T-helper 1 cell (primary cell): ENCODE measurements around the gene FLNB.

ENCODE experiments used
- DNase-seq, 5 donors: peaks; one replicate each; pipeline ENCODE4 v3.0.0-alpha.2; 2012 to 2020
- total RNA-seq, 4 donors: gene quantifications; one replicate each; lab custom pipeline; 2026; lab: John Stamatoyannopoulos, UW

The FLNB gene, protein sequence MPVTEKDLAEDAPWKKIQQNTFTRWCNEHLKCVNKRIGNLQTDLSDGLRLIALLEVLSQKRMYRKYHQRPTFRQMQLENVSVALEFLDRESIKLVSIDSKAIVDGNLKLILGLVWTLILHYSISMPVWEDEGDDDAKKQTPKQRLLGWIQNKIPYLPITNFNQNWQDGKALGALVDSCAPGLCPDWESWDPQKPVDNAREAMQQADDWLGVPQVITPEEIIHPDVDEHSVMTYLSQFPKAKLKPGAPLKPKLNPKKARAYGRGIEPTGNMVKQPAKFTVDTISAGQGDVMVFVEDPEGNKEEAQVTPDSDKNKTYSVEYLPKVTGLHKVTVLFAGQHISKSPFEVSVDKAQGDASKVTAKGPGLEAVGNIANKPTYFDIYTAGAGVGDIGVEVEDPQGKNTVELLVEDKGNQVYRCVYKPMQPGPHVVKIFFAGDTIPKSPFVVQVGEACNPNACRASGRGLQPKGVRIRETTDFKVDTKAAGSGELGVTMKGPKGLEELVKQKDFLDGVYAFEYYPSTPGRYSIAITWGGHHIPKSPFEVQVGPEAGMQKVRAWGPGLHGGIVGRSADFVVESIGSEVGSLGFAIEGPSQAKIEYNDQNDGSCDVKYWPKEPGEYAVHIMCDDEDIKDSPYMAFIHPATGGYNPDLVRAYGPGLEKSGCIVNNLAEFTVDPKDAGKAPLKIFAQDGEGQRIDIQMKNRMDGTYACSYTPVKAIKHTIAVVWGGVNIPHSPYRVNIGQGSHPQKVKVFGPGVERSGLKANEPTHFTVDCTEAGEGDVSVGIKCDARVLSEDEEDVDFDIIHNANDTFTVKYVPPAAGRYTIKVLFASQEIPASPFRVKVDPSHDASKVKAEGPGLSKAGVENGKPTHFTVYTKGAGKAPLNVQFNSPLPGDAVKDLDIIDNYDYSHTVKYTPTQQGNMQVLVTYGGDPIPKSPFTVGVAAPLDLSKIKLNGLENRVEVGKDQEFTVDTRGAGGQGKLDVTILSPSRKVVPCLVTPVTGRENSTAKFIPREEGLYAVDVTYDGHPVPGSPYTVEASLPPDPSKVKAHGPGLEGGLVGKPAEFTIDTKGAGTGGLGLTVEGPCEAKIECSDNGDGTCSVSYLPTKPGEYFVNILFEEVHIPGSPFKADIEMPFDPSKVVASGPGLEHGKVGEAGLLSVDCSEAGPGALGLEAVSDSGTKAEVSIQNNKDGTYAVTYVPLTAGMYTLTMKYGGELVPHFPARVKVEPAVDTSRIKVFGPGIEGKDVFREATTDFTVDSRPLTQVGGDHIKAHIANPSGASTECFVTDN (N-terminal part only)
- total RNA-seq, result 88.2 to 114 (median 109) reads per million in 4 donors

DNA sequence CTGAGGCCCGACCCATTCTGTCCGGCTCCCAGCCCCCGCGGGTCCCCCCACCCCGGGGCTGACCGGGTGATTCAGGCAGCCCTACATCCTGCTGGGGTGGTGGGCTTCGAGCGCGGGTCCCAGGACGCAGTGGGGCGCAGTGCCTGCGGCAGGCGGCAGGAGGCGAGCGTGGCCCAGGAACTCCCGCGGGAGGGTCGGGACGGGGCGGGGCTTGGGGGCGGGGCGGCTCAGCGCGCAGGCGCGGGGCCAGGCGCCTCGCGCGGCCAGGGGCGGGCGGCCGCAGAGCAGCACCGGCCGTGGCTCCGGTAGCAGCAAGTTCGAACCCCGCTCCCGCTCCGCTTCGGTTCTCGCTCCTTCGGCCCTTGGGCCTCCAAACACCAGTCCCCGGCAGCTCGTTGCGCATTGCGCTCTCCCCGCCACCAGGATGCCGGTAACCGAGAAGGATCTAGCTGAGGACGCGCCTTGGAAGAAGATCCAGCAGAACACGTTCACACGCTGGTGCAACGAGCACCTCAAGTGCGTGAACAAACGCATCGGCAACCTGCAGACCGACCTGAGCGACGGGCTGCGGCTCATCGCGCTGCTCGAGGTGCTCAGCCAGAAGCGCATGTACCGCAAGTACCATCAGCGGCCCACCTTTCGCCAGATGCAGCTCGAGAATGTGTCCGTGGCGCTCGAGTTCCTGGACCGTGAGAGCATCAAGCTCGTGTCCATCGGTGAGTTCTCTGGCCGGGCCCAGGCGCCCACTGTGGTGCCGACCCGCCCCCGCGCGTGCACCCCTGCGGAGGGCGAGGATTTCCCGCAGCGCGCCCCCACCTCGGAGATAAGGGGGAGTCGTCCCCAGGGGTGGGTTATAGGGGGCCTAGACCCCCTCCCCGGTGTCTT lies at the start of gene FLNB:
Gene FLNB, plus strand, starts transcription at position 282 of the 885 bp plus-strand sequence. Its CDS starts 143 bp downstream, at position 425.
- peak; percentile 57 to 78 (median 70) for DNase-seq

DNA sequence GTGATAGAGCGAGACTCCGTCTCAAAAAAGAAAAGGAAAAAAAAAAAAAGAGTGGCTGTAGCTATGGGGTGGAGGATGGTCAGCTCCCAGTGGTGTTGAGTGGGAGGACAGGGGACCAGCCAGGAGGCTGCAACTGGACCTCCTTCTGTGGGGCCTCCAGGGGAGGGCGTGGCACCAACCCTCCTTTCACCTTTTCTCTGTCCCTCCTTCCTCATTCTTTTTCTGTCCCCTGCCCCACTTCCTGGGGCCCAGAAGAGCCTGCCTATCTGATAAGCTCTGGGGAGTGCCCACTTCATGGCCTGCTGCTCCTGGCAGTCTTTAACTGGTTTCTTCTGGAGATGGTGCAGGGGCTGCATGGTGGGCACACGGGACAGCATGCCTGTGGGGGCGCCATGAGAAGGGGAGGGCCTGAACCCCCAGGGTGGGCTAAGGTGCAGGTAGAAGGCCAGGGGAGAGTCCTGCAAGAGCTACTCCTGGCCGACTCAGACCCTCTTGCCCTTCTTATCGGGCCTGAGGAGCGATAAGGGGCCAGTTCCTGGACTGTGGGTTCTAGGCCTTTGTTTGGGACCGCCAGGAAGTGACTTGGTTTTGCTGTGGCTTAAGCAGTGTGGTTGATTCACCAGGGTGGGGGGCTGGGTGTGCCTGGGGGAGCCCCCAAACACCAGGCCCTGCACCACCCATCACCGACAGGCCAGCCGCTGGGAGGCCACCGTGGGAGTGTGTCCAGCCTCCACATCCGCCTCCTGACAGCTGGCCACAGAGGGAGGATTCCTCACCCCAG lies 49.4 kb upstream of the FLNB start:
- DNase-seq, result no peak

DNA sequence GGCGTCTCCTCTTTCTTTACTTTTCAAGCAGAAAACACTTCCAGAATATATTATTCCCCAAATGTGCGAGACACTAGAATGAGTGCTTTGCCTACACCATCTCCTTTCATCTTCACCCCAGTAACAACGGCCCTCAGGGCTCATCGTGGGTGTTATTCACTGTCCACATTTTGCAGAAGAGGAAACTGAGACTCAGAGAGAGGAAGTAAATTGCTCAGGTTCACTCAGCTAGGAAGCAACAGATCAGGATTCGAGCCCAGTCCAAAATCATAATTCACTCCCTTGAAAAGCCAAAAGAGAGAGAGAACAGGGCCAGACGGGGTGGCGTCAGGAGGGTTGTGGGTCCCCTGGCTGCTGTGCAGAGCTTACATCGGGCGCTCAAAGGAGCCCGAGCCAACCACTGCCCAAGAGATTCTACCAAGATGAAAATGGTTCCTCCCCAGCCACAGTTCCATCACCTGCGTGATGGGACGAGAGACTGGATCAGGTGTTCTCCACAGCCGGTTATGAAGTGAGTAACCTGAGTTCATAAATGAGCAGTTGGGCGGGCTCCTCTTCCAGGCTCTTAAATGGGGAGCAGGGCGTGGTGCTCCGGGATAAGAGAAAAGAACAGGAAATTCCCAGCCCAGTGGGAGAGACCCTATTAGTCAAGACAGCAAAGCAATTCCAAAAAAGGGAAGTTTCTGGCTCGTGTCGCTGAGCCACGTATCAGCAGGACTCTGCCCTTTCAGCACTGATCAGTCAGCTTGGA lies 48.6 kb upstream of the FLNB start:
- DNase-seq, result no peak

DNA sequence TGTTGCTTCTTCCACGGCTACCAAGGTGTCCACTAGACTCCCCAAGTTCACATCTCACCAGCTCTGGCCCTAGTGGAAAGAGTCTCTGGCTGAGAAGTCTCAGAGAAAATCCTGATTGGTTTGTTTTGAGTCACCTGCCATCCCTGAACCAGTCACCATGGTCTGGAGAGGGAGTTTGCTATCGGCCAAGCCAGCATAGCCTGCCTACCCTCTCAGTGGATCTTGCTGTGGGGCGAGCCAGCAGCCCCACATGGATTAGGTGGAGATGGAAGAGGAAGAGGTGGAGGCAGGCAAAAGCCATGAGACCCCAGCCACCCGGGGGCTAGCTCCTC lies 48.1 kb upstream of the FLNB start:
- DNase-seq, result no peak

DNA sequence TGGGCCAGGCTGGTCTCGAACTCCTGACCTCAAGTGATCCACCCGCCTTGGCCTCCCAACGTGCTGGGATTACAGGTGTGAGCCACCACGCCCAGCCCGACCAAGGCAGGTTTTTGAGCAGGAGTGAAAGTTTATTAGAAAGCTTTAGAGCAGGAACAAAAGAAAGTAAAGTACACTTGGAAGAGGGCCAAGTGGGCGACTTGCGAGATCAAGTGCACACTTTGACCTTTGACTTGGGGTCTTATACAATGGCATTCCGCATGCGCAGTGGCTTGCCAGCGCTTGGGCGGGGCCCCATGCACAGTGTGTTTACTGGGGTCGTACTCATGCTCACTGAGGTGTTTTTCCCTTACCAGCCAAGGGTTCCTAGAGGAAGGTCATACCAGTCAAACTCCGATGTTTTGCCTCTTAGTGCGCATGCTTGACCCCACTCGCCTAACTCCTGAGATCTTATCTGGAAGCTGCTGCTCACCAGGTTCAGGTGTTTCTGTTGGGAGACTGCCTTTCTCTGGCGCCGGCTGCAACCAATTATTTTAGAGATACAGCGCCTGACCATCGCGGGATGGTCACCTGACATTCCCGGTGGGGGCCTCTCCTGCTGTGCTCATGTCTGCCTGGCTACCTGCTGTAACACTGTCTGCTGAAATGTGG lies 46.9 kb upstream of the FLNB start:
- DNase-seq, result no peak

DNA sequence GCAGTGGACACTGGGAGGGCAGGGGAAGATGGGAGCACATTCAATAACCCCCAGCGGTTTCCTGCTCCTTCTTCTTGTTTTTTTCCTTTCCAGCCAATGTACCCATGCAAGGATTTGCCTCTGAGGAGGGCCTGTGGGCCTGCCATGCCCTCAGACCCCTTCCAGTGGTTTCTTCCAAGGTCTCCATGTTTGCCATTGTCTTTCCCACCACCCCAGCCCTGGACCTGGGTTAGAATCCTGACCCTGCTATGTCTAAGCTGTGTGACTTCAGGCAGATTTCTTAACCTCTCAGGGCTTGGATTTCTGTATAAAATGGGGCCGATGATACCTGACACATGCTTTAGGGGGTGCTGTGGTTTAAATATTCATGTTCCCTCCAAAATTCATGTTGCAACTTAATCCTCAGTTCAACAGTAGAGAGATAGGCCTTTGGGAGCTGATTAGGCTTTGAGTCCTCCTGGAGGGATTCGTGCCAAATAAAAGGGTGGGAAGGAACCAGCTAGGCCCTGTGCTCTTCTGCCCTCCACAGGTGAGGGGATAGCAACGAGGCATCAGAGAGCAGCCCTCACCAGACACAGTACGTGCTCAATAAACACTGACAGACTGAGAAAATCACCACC lies 46.3 kb upstream of the FLNB start:
- peak in 1 of 5 donors; percentile 38 for DNase-seq

DNA sequence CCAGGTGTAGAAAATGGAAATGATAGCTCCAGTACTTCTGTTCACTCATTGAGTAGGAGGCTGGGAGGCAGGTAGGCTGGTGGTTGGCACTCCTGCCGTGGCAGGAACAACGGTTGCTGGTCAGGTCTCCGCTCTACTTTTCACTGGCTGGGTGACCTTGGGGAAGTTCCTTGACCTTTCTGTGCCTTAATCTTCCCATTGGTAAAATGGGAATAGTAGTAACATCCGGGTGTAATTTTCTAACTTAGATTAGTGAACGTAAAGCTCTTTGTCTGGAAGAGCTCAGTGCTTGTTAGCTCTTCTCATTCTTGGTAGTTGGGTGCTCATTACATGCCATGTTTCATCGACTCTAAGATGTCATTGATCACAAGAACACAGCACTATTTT lies 45.8 kb upstream of the FLNB start:
- no peak for DNase-seq

DNA sequence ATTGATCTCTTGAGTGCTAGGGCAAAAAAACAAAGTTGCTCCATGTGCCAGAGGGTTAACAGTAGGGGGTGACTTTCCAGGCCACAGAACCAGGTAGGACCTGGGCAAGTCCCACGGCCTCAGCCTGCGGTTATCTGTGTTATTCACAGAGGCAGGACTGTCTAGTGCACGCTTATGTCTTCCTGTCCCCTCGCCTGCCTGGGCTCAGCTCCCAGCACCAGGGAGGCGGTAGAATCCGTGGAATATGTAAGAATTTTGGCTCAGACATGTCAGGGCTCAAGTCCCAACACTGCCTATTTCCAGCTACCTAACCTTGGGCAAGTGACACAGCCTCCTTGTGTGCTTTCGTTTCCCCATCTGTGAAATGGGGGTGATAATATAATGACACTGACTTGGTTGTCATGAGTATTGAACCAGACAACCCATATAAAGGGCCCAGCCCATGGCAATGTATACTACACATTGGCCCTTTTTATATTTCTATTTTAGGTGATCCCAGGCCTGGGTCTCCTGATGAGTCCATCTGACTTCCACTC lies 44.3 kb upstream of the FLNB start:
- DNase-seq, result no peak

DNA sequence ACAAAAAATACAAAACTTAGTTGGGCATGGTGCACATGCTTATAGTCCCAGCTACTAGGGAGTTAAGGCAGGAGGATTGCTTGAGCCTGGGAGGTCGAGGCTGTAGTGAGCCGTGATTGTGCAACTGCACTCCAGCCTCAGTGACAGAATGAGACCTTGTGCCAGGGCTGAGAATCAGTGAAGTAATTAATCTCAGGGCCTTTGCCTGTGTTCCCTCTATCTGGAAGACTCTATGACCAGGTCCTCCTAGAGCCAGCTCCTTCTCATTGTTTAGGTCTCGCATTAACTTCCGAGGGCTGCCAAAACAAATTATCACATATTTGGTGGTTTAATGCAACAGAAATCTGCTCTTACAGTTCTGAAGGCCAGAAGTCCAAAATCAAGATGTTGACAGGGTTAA lies 41.4 kb upstream of the FLNB start:
- DNase-seq, result no peak

DNA sequence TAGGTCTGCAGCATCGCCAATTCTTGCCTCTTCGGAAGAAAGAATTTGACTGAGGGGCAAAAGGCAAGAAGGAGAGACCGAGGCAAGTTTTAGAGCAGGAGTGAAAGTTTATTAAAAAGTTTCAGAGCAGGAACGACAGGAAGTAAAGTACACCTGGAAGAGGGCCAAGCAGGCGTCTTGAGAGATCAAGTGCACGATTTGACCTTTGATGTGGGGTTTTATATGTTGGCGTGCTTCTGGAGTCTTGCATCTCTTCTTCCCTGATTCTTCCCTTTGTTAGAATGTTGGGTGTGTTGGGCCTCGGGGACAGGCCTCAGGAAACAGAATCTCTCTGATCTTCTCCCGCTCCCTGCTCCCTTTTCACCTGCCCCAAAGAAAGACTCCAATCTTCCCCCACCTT lies 40.6 kb upstream of the FLNB start:
- peak in 1 of 5 donors; percentile 2 for DNase-seq

DNA sequence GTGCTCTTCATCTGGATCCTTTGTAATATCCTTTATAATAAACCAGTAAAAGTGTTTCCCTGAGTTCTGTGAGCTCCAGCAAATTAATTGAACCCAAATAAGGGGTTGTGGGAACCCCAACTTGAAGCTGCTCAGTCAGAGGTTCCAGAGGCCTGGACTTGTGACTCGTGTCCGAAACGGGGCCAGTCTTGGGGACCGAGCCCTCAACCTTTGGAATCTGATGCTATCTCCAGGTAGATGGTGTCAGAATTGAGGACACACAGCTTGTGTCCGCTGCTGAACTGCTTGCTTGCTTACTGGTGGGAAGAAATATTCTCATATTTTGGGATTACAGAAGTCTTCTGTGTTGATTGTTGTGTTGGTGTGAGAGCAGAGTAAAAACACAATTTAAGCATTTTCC lies 39.7 kb upstream of the FLNB start:
- no peak for DNase-seq

DNA sequence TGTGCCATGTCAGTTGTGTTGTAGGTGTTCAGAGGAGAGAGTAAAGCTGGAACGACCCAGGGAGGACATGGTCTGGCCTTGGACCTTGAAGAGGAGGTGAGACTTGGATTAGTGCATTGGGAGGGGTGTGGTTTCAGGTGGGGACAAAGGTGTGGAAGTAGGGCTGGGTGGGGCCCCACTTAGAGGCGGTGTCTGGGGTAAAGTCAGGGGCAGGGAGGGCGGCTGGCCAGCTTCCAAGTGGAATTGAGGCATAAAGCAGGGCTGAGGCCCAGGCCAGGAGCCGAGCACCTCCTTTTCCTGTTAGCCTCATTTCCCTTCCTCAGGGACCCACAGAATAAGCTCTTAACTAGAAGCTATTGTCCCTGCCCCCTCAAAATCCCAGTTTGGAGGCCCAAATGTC lies 36.2 kb upstream of the FLNB start:
- DNase-seq, result no peak

DNA sequence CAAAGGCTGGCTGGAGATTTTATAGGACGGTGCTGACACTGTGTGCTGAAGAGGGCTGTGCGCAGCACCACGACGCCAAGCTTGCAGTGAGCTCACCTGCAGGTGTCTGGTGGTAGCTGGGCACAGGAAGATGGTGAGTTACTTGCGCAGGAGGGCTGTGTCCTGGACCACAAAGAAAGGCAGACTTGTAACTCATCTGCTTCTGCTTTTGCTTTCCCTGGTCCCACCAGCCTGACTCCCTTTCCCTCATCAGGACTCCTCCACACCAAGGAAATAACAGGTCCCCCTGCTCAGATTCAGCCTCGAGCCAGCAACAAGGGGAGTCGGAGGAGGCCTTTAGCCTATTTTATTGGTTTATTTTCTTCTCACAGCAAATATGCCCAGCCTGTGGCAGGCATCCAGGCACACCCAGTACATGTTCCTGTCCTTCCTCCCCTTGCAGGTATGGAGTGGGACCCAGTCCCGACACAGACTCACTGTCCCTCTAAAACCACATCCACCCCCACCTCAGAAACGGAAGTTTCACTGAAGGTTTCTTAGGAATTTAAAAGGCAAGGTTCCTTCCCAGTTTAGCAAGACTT lies 35.6 kb upstream of the FLNB start:
- no peak for DNase-seq

DNA sequence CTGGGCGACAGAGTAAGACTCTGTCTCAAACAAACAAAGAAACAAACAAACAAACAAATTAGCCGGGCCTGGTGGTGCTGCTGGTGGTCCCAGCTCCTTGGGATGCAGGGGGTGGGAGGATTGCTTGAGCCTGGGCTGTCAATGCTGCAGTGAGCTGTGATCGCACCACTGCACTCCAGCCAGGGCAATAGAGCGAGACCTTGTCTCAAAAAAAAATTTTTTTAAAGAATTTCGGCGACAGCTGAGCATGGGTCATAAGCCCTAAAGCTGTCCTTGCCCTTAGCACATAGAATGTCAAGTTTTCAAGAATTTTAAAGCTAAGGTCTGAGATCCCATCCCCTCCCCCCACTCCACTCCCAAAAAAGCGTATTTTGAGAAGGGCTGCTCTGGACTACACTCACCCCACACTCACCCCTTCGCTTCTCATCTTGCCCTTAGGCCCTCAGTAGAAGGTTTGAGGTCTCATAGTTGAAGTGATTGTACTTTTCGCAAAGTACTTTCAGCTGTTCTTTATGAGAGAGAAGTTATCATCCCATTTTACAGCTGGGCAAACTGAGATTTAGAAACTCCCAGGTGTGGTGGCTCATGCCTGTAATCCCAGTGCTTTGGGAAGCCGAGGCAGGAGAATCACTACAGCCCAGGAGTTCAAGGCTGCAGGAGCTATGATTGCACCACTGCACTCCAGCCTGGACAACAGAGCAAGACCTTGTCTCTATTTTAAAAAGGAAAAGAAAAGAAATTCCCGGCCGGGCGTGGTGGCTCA lies 34.3 kb upstream of the FLNB start:
- DNase-seq, result no peak

DNA sequence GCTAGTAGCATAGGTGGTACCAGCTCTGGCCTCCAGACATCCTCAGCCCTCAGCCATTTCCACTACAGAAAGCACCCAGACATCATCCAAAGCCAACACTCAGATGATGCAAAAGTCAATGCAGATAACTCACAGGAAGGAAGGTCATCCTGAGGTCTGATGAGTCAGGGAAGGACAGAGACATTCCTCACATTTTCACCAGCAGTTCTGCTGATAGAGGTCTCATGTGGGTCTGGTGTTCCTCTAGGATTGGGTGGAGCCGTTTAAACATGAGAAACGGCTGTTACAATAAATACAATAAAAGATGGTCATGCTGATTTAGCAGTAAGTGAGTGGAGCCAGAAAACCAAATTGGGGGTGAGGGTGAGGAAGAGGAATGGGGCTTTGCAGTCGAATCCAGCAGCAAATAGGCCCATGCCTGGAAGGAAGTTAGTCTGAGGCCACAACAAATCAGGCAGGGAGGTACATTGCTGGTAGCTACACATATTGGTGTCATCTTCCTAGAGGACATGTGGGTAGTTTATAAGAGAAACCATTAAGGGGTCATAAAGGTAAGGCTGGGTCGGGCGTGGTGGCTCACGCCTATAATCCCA lies 33.3 kb upstream of the FLNB start:
- no peak for DNase-seq

DNA sequence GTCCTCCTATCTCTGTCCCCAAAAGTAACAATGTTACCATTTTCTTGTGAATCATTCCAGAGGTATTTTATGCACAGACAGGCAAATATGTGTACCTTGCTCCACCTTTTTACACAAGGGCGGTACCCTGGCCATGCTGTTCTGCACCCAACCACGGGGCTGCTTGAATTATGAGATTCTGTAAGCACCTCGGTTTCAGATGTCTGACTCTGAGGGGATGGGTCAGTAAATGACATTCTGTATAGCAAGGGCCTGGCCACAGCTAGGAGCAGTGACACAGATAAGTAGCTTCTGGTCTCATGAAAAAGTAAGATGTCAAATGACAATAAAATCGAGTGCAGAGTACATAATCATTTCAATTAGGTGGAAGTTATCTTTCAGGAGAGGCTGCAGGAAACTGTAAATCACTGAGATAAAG lies 30.4 kb upstream of the FLNB start:
- no peak for DNase-seq

DNA sequence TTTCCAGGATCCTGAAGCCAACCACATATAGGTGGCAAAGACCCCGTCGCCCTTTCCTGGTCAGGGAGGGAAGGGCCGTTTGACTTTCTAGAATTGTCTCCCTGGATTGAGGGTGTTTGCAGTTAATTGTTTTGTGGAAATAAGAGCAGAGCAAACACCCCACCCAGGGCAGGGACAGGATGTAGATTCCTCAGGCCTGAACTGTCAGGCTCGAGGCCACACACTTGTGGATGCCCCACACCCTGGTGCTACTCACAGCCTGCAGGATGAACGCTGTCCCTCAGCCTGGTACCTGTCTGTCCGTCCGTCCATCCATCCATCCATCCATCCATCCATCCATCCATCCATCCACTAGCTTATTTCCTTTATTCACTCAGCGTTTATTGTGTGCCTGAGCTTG lies 29.9 kb upstream of the FLNB start:
- DNase-seq, result no peak

DNA sequence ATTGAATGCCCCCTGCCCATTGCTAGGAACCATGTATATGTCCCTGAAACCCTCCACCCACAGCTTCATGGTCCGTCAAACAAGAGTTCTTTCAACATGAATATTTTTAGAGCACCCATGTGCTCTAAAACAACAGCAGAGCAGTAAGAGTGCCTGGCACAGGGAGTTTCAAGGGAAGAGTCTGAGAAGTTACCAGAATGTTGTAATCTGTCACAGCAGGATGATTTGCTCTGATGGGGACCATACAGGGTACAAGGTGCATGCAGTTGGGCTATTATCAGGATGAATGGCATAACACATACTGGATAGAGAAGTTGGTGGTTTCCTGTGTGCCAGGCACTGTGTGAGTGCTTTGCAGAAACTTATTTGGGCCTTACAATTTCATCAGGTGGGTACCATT lies 27.8 kb upstream of the FLNB start:
- peak in 1 of 5 donors; percentile 23 for DNase-seq
